K562 (cell line): ENCODE results near the gene GOLGA6B. TPM values are rescaled to one million over a fixed set of nuclear protein-coding genes. Genes with fewer than 3 reads are reported as not detected.

ENCODE experiments used
- ATAC-seq: fragments of 200-7000 bp; cut with Tn5 transposase; 3 replicates; pipeline ENCODE4 v1.9.1; 2020; ENCODE audit warnings: moderate library complexity
- BruUV-seq: library from RNA; stranded (reverse); fragments of 400-500 nt; replicated peaks from 2 replicates; lab custom pipeline; 2021; lab: Mats Ljungman, UMichigan
- CTCF ChIA-PET: fragments of 300-600 bp; formaldehyde crosslinking; extraction: SDS; loops from one replicate; lab custom pipeline; 2021; ENCODE audit warnings: low intra/inter-chr PET ratio; lab: Yijun Ruan, JAX
- POLR2A ChIA-PET: fragments of 300-600, 350-650 bp; sonication (Branson Sonifier 250); formaldehyde crosslinking; extraction: SDS; loops from one replicate; lab custom pipeline; 2021; ENCODE audit warnings: antibody characterized with exemption, inconsistent platforms; lab: Yijun Ruan, JAX
- DNase-seq, 4 experiments: peaks; one replicate each; pipeline versions ENCODE4 v3.0.0 to v3.0.0-alpha.2; 2011 to 2018; ENCODE audit warnings: low spot score in 3 of 4, mixed read lengths in 3 of 4; ENCODE audit errors: extremely low read depth in 1 of 4
- FAIRE-seq: peaks from 2 replicates; lab custom pipeline; 2011; peaks lifted over from hg19 to GRCh38; lab: Jason Lieb, UNC
- H2AFZ ChIP-seq: 2 replicates; pipeline ENCODE4 v1.6.0; 2011; ENCODE audit warnings: low read depth, low read length, control low read depth, inconsistent platforms
- H3K27ac ChIP-seq: fragments of 200-600 bp; 3 replicates; pipeline ENCODE4 v1.8.0; 2011; ENCODE audit warnings: low read depth, mild to moderate bottlenecking, control low read depth, inconsistent platforms, low read length, moderate library complexity, mixed read lengths; ENCODE audit errors: extremely low read depth
- H3K27me3 ChIP-seq, 2 experiments: fragments of 300-600 bp in 1 of 2; 2 replicates in 1 of 2; 3 replicates in 1 of 2; pipeline versions ENCODE4 v1.6.0 to v1.8.0; 2011; ENCODE audit warnings: inconsistent platforms in 2 of 2, low read length in 2 of 2, mild to moderate bottlenecking in 1 of 2, mixed read lengths in 1 of 2, moderate library complexity in 1 of 2; ENCODE audit not compliant: control insufficient read depth in 2 of 2, insufficient read depth in 2 of 2
- H3K36me3 ChIP-seq: fragments of 300-600 bp; 3 replicates; pipeline ENCODE4 v1.8.0; 2011; ENCODE audit warnings: mild to moderate bottlenecking, low read length, inconsistent platforms; ENCODE audit not compliant: control insufficient read depth, insufficient read depth
- H3K4me1 ChIP-seq, 2 experiments: fragments of 200-600 bp in 1 of 2; replicated peaks in 1 of 2; 2 replicates in 1 of 2; 3 replicates in 1 of 2; pipeline versions ENCODE4 v1.5.1 to v1.8.0; 2011; ENCODE audit warnings: inconsistent platforms in 2 of 2, low read length in 2 of 2, mild to moderate bottlenecking in 1 of 2, mixed read lengths in 1 of 2, moderate library complexity in 1 of 2; ENCODE audit not compliant: control insufficient read depth in 2 of 2, insufficient read depth in 2 of 2
- H3K4me2 ChIP-seq: 2 replicates; pipeline ENCODE4 v1.6.1; 2011; ENCODE audit warnings: low read length, control low read depth, inconsistent platforms, mixed read lengths; ENCODE audit not compliant: insufficient read depth
- H3K4me3 ChIP-seq: fragments of 200-600 bp; sonication (generic), shearing (Covaris generic); 2 replicates; pipeline ENCODE4 v1.5.1; 2016; ENCODE audit warnings: control low read depth, inconsistent platforms
- H3K79me2 ChIP-seq: fragments of 200-600 bp; 3 replicates; pipeline ENCODE4 v1.8.0; 2011; ENCODE audit warnings: low read length, inconsistent platforms; ENCODE audit not compliant: control insufficient read depth, insufficient read depth
- H3K9ac ChIP-seq, 2 experiments: 2 replicates each; pipeline versions ENCODE4 v1.6.0 to v1.6.1; 2011; ENCODE audit warnings: low read depth in 2 of 2, low read length in 2 of 2, control low read depth in 1 of 2, inconsistent platforms in 1 of 2, mild to moderate bottlenecking in 1 of 2, mixed read lengths in 1 of 2; ENCODE audit not compliant: insufficient read depth in 1 of 2
- H3K9me1 ChIP-seq: one replicate; pipeline ENCODE4 v1.6.0; 2011; ENCODE audit warnings: inconsistent platforms, mild to moderate bottlenecking, low read length, moderate library complexity; ENCODE audit not compliant: control insufficient read depth, insufficient read depth
- H3K9me3 ChIP-seq: replicated peaks from 2 replicates; pipeline ENCODE4 v1.5.1; 2011; ENCODE audit warnings: low read depth, low read length, inconsistent platforms; ENCODE audit not compliant: control insufficient read depth, insufficient read depth
- H4K20me1 ChIP-seq: replicated peaks from 2 replicates; pipeline ENCODE4 v1.6.1; 2011; ENCODE audit warnings: low read length, inconsistent platforms, mixed read lengths; ENCODE audit not compliant: control insufficient read depth, insufficient read depth
- BMI1 ChIP-seq: fragments of 150-350 bp; IDR thresholded peaks from 2 replicates; pipeline ENCODE4 v1.6.1; 2014; ENCODE audit warnings: low read length
- DNMT1 ChIP-seq: fragments of 450-650 bp; IDR thresholded peaks from 2 replicates; pipeline ENCODE4 v1.6.1; 2016; ENCODE audit warnings: antibody characterized with exemption, mild to moderate bottlenecking
- HMGN3 ChIP-seq: IDR thresholded peaks from 2 replicates; pipeline ENCODE4 v1.6.1; 2011; ENCODE audit warnings: borderline replicate concordance, low read depth, mild to moderate bottlenecking, mixed read lengths, low read length; ENCODE audit not compliant: insufficient read length; ENCODE audit errors: extremely low read depth
- MYNN ChIP-seq, 2 experiments: sonication (generic); formaldehyde crosslinking in 1 of 2; IDR thresholded peaks; 2 replicates each; pipeline versions ENCODE4 v1.5.0 to v1.6.1; 2016 to 2020; ENCODE audit warnings: antibody characterized with exemption in 1 of 2, missing genetic modification reagents in 1 of 2
- SNRNP70 ChIP-seq: fragments of 200-400 bp; formaldehyde crosslinking; optimal IDR thresholded peaks from 2 replicates; pipeline ENCODE3; 2017; ENCODE audit warnings: low read depth, low read length
- ZNF282 ChIP-seq: sonication (generic); formaldehyde crosslinking; IDR thresholded peaks from 2 replicates; pipeline ENCODE4 v1.8.1; 2023; ENCODE audit warnings: missing genetic modification reagents
- ZNF717 ChIP-seq: fragments of 250-450 bp; sonication (Bioruptor Pico); IDR thresholded peaks from 2 replicates; pipeline ENCODE4 v1.5.0; 2021
- WGBS: fragments of 100-300 bp; shearing (Covaris generic); methylation state at CpG from one replicate; pipeline ENCODE4 v1.1.6; 2016; ENCODE audit warnings: low coverage, mixed read lengths; ENCODE audit not compliant: insufficient coverage; ENCODE audit errors: missing lambda C conversion rate; 5-methylcytosine and 5-hydroxymethylcytosine counted together
- in situ Hi-C: fragments of 300-500 bp; cut with MboI; formaldehyde crosslinking; loops from 4 replicates; pipeline ENCODE4 v1.15.0; 2018; ENCODE audit warnings: inconsistent platforms, mixed read lengths
- intact Hi-C: fragments of 100-400 bp; cut with micrococcal nuclease; formaldehyde crosslinking; loops from 2 replicates; pipeline ENCODE4 v1.14.2; 2022
- polyA plus RNA-seq, 8 experiments: library from polyadenylated mRNA; depleted of rRNA in 4 of 8; stranded (reverse) in 5 of 8; unstranded in 3 of 8; fragments of >200 nt; fragmentation: Nextera tagmentation in 2 of 8; fragmentation: Illumina TruSeq in 1 of 8; extraction: Ambion mirVana in 2 of 8; extraction: Trizol in 1 of 8; gene quantifications; 2 replicates each; pipeline versions ENCODE4 v1.2.1 to v1.2.3, GENCODE V29; 2011 to 2014; ENCODE audit warnings: inconsistent platforms in 1 of 8, missing spikeins in 1 of 8
- total RNA-seq, 7 experiments: library from RNA; depleted of rRNA in 6 of 7; stranded (reverse); fragments of >200 nt in 6 of 7; fragmentation: Illumina TruSeq in 2 of 7; extraction: Trizol in 2 of 7; gene quantifications; 2 replicates each; pipeline versions ENCODE4 v1.2.1 to v1.2.3, GENCODE V29; 2011 to 2021; ENCODE audit warnings: low replicate concordance in 1 of 7
- TF ChIP-seq, protein P1 (sequence below), 3 experiments: fragments of 200-800 bp in 1 of 3; fragments of 250-450 bp in 1 of 3; fragments of 450-650 bp in 1 of 3; sonication (Bioruptor Pico) in 1 of 3; sonication (Bioruptor generic) in 1 of 3; formaldehyde crosslinking in 1 of 3; IDR thresholded peaks; 2 replicates each; pipeline versions ENCODE4 v1.6.1 to v1.8.0; 2016 to 2022; ENCODE audit warnings: mild to moderate bottlenecking in 2 of 3, missing genetic modification characterization in 2 of 3, missing compliant biosample characterization in 1 of 3, moderate library complexity in 1 of 3
- TF ChIP-seq, protein P2 (sequence below): fragments of 250-450 bp; sonication (Bioruptor Pico); IDR thresholded peaks from 2 replicates; pipeline ENCODE4 v1.8.0; 2021; ENCODE audit warnings: borderline replicate concordance, mild to moderate bottlenecking, moderate library complexity; ENCODE audit not compliant: poor library complexity, severe bottlenecking
- TF ChIP-seq, protein P3 (sequence below): conservative IDR thresholded peaks from 2 replicates; pipeline ENCODE4 v1.6.1; 2011; ENCODE audit warnings: low read depth, mild to moderate bottlenecking, low read length; ENCODE audit not compliant: control insufficient read depth
- TF ChIP-seq, protein P4 (sequence below): sonication (generic); formaldehyde crosslinking; IDR thresholded peaks from 2 replicates; pipeline ENCODE4 v1.8.0; 2023; ENCODE audit warnings: mild to moderate bottlenecking, missing genetic modification reagents

The GOLGA6B gene
- total and polyA plus RNA-seq, 9 of the 15 experiments (the other 6 are each of a cell fraction or from before 2014, with no cell fraction given): not detected

DNA sequence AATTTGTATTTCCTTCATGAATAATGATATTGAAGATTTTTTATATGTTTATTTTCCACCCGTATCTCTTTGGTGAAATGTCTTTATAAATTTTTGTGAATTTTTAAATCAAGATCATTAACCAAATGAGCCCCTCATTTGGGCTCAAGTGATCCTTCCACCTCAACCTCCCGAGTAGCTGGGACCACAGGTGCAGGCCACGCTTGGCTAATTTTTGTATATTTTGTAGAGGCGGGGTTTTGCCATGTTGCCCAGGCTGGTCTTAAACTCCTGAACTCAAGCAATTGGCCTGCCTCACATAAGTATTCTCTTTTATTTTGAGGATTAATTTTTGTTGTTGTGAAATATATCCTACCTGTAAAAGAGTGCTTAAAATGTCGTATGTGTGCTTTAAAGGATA, 36.4 kb downstream of the GOLGA6B start:
- TF ChIP-seq BMI1 (no peak), ZNF717 (CRISPR knock-in tag) (no peak), DNMT1 (no peak), HMGN3 (no peak), MYNN (IDR thresholded peaks at IDR 0.05) (no peak), MYNN (CRISPR knock-in tag; IDR thresholded peaks at IDR 0.05) (no peak), SNRNP70 (no peak), ZNF282 (no peak)
- TF ChIP-seq, protein P1, sequence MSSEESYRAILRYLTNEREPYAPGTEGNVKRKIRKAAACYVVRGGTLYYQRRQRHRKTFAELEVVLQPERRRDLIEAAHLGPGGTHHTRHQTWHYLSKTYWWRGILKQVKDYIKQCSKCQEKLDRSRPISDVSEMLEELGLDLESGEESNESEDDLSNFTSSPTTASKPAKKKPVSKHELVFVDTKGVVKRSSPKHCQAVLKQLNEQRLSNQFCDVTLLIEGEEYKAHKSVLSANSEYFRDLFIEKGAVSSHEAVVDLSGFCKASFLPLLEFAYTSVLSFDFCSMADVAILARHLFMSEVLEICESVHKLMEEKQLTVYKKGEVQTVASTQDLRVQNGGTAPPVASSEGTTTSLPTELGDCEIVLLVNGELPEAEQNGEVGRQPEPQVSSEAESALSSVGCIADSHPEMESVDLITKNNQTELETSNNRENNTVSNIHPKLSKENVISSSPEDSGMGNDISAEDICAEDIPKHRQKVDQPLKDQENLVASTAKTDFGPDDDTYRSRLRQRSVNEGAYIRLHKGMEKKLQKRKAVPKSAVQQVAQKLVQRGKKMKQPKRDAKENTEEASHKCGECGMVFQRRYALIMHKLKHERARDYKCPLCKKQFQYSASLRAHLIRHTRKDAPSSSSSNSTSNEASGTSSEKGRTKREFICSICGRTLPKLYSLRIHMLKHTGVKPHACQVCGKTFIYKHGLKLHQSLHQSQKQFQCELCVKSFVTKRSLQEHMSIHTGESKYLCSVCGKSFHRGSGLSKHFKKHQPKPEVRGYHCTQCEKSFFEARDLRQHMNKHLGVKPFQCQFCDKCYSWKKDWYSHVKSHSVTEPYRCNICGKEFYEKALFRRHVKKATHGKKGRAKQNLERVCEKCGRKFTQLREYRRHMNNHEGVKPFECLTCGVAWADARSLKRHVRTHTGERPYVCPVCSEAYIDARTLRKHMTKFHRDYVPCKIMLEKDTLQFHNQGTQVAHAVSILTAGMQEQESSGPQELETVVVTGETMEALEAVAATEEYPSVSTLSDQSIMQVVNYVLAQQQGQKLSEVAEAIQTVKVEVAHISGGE (CRISPR knock-in tag; IDR thresholded peaks at IDR 0.05): no peak
- TF ChIP-seq, protein P2, sequence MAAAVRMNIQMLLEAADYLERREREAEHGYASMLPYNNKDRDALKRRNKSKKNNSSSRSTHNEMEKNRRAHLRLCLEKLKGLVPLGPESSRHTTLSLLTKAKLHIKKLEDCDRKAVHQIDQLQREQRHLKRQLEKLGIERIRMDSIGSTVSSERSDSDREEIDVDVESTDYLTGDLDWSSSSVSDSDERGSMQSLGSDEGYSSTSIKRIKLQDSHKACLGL (CRISPR knock-in tag): no peak
- TF ChIP-seq, protein P3, sequence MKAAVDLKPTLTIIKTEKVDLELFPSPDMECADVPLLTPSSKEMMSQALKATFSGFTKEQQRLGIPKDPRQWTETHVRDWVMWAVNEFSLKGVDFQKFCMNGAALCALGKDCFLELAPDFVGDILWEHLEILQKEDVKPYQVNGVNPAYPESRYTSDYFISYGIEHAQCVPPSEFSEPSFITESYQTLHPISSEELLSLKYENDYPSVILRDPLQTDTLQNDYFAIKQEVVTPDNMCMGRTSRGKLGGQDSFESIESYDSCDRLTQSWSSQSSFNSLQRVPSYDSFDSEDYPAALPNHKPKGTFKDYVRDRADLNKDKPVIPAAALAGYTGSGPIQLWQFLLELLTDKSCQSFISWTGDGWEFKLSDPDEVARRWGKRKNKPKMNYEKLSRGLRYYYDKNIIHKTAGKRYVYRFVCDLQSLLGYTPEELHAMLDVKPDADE: no peak
- TF ChIP-seq, protein P4, sequence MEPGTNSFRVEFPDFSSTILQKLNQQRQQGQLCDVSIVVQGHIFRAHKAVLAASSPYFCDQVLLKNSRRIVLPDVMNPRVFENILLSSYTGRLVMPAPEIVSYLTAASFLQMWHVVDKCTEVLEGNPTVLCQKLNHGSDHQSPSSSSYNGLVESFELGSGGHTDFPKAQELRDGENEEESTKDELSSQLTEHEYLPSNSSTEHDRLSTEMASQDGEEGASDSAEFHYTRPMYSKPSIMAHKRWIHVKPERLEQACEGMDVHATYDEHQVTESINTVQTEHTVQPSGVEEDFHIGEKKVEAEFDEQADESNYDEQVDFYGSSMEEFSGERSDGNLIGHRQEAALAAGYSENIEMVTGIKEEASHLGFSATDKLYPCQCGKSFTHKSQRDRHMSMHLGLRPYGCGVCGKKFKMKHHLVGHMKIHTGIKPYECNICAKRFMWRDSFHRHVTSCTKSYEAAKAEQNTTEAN (CRISPR knock-in tag): no peak
- POLR2A ChIA-PET: no interaction called here

More for the DNA sequence above, 36.4 kb downstream of the GOLGA6B start:
- 87% methylated on average over 5 of the region's 5 CpGs for WGBS
- CTCF ChIA-PET: no interaction called here
- Histone ChIP-seq H3K79me2 (peaks cover 36% of the 10 kb centered on the region), H3K36me3 (peaks cover 5% of the 10 kb centered on the region; the same call in 1 of the 3 replicates), H2AFZ (no peak overlapping the region), H3K9me1 (no peaks in the 10 kb centered on the region), H3K4me1 (no peaks in the 10 kb centered on the region), H3K4me2 (no peak overlapping the region), H3K9me3 (no peaks in the 10 kb centered on the region; the same call in 1 of the 2 replicates), H3K27ac (no peak overlapping the region), H3K27me3 (no peaks in the 10 kb centered on the region), H3K9ac (no peak overlapping the region), H4K20me1 (no peaks in the 10 kb centered on the region), H3K4me3 (no peak overlapping the region)
- FAIRE-seq (no peak), ATAC-seq (no peak), DNase-seq (no peak)
- BruUV-seq: no TSS peak
- in situ Hi-C loops (no loop called here), intact Hi-C loops (no loop called here)
